Superior temporal gyrus (tissue), 1 donor: ENCODE measurements around the gene CECR2.

Source experiments
- DNase-seq: peaks from one replicate; pipeline ENCODE4 v3.0.0-alpha.2; 2016; ENCODE audit errors: extremely low spot score

The CECR2 gene

DNA sequence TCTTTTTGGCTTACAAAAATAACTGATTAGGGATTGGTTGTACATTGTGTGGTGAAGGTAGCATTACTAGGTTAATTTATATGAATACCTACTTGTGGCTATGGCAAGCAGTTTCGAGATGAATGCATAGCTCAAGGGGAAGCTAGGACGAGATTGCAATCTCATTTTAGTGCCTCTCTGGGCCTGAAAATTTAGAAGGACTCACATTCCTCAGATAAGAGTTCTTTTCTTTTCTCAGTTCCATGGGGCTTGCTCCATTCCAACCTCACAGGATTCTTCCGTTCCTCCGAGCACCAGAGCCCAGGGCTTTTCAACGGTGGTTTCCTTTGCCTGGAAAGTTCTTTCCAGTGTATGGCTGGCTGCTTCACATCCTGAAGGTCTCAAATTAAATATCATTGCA lies 82.1 kb downstream of the CECR2 start:
- no peak for DNase-seq

DNA sequence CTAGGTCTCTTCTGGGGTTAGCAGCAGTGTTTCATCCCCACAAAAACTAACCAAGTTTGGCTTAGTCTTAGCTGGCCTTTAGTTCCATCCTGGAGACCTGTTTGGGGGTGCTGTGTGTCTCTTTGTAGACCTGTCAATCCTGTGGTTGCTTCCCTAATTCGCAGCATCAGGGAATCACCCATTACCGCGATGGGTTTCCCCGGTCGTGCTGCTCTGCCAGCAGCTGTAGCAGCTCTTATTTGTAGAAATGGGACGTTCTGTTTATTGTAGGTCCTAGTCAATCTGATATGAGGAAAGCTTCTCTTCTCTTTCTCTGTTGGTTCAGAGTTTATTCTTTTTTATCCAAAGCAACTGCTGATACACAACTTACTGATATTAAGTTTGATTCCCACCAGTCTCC lies 91.6 kb downstream of the CECR2 start:
- no peak for DNase-seq

DNA sequence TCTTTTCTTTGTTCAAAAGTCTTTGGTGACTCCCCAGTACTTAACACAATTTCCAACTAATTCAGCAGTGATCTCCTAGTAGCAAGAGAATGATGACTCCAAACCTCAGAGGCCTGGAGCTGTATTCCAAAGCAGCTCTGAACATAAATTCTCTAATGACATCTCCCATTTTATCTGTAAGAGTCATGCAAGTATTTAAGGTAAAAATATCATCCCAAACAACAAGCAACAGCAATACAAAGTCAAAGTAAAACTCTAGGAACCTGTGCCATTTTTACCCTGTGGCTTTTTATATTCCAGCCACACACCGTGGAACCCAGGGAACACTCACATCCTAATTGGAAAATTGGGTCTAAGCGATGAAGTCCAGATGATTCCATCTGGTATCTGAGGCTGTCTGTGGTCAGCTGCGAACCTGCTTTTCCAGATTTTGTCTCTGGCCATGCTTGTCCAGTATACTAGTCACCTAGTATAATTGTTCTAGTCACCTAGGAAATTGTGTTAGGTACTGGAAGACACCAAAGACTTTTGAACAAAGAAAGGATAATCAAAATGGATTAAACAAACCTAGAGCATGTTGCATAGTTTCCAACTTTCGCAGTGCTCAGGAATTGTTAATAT lies 101.7 kb downstream of the CECR2 start:
- no peak for DNase-seq

DNA sequence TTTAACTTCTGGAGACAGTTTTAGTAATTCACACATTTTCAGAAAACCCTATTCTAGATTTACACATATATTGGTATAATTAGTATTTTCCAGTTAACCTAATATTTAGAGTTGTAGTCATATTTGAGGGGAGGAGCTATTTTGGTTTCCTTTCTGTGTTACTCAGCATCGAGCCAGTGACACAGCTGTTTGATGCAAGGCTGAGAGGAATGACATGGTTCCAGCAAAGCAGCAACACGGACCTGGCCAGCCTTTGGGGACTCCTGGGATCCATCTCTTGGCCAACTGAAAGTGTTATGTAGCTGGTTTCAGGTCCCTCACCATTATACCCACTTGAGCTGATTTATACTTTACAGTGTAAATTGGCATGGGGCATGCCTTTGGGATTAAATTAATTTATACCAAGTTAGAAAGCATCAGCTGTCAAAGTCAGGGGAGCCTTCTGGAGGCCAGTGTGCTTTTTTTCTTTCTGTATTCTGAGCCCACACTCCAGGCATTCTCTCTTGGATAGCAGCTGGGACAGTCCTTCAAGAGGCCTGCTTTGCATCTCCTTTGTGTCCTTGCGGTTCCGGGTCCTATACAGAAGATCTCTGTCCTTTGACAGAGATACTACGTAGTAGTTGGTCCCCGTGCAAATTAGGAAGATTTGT lies 102.8 kb downstream of the CECR2 start:
- DNase-seq, result no peak

DNA sequence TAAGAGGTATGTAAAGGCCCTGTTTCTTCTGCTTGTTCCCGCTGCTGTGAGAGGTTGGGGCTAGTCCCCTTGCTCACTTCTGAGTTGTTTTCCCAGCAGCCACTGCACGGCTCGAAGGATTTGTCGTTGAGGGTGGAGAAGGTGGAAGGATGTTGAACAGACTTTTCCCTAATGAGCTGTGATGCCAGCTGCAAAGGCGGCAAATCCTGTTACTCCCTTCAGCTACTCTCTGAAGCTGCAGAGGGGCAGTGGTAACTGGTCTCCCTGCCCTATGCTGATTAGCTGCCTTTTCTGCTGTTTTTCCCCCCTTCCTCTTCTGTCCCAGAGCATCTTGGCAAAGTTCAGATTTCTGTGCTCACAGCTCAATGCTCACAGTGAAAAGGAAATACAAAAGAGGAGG lies 103.7 kb downstream of the CECR2 start:
- no peak for DNase-seq

DNA sequence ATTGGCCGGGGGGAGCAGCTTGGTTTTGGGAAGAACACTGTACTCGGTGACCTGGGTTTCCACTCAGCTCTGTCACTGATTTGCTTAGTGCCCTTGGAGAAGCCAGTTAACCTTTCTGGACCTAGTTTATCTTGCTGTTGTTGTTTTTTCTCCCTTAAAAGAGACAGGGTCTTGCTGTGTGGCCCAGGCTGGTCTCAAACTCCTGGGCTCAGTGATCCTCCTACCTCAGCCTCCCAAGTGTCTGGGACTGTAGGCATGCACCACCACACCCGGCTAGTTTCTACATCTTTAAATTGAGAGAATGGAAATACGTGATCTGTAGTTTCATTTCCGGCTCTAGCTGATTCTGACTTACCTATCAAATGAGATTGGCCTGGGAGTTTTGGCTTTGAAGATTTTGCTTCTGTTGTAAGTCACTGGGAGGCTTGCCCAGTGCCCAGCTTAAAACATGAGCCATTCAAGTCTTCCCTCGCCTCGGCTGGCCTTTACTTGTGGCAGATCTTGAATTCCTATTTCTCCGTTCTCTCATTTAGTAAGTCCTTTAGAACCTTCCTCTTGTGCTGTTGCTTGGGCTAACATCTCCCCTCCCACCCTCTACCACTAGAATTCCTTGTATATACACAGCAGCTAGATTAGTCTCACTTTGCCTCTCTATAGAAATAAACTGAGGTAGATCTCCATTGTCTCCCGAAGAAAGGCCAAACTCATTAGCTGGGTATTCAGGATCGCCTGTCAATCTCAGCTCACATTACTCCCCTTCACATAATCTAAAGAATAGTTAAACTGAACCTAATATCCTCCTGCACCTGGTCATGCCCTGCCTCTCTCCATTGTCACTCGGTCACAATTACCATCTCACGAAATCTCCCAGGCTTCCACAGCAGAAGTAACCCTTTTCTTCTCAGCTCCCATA lies 106.3 kb downstream of the CECR2 start:
- no peak for DNase-seq

DNA sequence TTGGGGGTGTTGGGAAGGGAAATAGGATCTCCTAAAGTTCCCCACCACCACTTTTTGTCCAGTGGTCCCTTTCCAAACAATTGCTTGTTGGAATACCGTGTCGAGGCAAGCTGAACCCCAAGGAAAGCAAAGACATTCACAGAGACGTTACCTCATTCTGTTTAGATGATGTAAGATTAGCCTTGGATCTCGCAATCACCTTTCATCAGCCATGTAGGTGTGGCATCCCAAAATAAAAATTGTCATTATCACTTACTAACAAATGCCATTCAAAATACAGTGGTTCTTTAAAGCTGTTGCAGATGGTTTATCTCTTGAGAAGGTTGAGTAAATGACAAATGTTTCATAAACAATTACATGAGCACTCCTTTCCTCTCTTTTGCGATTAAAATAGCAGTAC lies 107.6 kb downstream of the CECR2 start:
- no peak for DNase-seq

DNA sequence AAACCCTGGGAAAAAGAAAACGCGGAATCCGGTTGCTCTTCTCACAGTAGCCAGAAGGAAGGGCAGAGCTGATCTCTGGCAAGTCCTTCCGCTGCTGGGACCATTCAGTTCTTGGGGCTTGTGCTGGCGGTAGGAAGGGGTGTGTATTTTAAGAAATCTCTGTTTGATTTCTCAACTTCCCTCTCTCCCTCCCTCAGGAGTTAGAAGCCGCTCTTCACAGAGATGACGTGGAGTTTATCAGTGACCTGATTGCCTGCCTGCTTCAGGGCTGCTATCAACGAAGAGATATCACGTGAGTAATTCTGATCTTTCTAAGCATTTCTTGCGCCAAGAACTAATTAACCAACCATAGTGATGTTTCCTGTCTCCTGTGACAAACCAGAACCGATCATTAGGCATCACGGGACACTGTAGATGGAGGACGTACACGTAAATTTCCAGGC lies 108.2 kb downstream of the CECR2 start:
- no peak for DNase-seq

DNA sequence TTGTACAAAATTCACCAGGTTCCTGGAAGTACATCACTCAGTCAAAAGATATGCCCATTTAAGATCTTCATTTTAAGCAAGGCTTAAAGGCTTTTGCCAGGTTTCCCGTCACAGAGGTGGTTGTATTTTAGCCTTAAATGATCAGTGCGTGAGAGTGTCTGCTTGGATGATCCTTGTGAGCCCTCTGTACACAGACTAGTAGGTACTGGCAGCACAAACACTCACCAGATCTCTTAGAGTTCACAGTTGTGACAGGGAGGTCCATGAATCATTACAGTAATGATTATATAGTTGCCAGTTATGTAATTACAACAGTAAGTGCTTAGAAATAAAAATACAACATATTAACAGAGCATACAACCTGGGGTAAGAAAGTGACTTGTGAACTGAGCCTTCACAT lies 109.9 kb downstream of the CECR2 start:
- no peak for DNase-seq

DNA sequence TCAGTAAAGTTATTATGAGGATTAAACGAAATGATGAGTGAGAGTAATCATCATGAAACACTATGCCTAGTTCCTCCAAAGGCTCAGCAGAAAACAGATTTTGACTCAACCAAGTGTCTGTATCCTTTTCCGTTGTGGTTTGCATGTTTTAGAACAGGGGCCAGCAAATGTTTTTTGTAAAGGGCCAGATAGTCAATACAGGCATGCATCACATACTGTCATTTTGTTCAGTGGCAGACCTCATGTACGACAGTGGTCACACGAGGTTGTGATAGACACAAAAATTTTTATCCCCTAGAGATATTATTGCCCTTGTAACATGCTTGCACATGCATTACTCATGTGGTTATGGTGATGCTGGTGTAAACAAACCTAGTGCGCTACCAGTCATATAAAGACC lies 112.2 kb downstream of the CECR2 start:
- no peak for DNase-seq

DNA sequence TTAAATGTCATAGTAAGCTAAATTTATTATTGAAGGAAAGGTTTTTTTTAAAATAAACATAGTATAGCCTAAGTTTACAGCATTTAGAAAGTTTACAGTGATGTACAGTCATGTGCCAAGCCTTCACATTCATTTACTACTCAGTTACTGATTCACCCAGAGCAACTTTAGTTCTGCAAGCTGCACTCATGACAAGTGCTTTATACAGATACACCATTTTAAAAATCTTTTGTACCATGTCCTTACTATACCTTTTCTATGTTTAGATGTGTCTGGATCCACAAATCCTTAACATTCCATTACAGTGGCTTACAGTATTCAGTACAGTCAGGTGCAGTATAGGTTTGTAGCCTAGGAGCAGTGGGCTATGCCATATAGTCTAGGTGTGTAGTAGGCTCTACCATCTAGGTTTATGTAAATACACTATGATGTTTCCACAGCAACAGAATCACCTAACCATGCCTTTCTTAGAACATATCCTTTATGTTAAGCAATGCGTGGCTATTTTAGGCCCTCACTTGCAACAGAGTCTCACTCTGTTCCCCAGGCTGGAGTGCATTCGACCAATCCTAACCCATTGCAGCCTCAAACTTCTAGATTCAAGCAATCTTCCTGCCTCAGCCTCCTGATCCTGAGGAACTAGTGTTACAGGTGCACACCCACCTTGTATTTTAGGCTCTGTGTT lies 114.6 kb downstream of the CECR2 start:
- no peak for DNase-seq

DNA sequence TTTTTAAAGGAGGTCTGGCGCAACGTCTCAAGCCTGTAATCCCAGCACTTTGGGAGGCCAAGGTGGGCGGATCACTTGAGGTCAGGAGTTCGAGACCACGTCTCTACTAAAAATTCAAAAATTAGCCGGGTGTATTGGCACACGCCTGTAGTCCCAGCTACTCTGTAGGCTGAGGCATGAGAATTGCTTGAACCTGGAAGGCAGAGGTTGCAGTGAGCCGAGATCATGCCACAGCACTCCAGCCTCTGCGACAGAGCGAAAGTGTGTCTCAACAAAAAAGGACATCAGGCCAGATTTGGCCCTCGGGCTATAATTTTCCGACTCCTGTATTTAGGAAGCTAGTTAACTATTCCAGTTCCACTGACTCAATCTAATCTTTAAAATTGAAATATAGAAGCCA lies 115.3 kb downstream of the CECR2 start:
- no peak for DNase-seq

DNA sequence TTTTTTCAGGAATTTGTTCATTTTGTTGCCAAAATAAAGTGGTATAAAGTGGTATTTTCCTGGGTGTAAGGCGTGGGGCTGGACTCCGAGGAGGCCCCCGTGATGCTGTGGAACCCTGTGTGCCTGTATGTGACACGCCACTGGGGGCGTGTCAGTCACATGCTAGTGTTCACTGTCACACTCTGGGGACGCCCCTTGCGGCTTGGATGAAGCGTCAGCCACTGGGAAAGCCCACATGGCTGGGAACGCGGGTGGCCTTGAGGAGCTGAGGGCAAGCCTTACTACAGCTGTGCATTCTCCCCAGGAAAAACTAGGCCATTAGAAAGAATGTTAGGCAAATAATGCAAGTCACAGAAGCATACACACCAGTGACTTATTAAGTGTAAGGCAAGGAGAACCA lies 117.1 kb downstream of the CECR2 start:
- DNase-seq, result peak; percentile 57

DNA sequence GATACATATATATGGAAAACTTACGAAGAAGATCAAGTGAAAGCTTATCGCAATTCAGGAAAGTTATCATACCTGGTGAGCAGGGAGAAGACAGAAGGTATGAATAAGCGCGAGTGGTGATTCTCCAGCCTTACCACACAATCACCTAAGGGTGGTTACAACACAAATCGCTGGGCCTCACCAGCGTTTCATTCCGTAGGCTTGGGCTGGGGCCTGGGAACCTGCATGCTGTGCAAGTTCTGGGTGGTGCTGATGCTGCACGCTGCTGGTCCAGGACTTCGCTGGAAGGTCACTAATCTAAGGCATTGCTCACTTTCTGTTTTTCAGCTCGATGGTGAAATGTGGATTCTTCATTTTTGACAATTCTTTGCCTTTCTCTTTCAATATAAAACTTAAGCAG lies 117.5 kb downstream of the CECR2 start:
- DNase-seq, result no peak

DNA sequence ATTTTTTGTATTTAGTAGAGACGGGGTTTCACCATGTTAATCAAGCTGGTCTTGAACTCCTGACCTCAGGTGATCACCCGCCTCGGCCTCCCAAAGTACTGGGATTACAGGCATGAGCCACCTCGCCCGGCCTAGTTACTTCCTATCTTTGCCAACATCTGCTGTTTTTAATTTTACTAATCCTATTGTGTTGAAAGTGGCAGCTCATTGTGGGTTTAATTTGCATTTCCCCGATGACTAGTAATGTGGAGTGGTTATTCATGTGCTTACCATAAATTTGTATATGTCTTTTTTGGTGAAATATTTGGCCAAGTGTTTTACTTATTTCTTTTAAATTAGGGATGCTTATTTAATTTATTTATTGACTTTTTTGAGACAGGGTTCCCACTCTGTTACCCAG lies 119.8 kb downstream of the CECR2 start:
- no peak for DNase-seq

DNA sequence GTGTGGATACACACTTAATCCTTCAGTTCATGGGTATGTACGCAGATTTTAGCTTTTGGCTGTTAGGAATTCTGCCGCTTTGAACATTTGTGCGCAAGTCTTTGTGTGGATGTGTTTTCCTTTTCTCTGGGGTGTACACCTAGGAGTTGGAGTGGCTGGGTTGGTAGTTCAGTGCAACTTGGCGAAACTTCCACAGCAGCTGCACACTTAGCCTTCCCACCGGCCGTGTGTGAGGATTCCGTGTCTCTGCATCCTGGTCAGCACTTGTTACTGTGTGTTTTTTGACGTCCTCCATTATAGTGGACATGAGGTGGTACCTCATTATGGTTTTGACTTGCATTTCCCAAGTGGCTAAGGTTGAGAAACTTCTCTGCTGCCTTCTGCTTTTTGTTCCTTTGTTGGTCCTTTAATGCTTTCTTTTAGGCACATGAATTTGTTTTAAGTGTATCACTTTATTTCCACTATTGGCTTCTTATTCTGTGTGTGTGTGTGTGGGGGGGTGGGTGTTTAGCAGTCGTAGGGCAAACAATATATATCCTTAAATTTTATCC lies 121.9 kb downstream of the CECR2 start:
- DNase-seq, result no peak

DNA sequence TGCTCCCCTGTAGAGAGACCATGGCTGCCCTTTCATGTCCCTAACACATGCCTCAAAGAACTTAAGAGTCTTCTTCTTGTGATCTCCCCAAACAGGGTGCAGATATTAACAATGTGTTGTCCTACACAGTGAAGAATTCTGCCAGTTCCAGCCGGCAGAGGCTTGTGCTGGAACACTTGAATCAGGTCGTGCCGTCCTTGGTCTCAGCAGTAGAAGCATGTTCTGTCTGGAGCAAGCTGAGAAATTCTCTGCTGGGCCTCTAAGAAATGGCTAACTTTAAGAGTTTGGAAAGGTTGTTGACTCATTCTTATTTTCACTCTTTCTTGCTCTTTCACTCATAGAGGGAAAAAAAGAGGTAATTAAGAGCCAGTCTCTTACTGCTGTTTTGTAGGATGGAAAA lies 123.0 kb downstream of the CECR2 start:
- no peak for DNase-seq

DNA sequence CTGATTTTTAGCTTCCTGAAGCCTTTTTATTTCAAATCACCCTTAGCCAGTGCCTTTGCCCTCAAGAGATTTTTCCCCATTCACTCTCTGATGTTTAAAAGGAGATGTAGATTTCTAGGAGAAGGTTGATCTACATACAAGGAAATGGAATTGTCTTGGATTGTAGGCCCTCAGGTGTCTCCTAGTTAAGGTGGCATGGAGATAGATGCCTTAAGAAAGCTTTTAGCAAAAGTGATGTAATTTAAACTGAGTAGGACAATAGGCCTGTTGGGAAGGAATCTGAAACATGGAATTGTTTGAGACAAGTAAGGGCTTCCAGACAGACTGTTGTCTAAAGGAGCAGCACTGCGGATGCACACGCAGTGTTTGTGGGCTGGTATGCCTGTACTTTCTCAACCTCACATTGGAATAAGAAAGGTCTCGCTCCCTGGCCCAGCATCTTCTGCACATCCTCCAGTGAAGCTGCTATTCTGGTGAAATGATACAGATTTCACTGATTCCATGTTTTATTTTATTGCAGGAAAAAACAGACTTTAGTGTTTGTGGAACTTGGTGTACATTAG lies 124.2 kb downstream of the CECR2 start:
- DNase-seq, result no peak

DNA sequence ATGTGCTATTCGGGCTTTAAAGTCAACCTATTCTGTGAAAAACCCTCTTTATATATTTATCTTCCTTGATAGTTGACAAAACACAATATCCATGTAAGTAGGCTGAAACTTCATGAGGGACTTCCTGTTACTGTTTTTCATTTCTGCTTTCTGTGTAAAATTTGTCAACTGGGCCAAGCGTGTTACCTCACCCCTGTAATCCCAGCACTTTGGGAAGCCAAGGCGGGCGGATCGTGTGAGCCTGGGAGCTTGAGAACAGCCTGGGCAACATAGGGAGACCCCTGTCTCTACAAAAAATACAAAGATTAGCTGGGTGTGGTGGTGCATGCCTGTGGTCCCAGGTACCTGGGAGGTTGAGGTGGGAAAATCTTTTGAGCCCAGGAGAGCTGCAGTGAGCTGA lies 127.6 kb downstream of the CECR2 start:
- no peak for DNase-seq

DNA sequence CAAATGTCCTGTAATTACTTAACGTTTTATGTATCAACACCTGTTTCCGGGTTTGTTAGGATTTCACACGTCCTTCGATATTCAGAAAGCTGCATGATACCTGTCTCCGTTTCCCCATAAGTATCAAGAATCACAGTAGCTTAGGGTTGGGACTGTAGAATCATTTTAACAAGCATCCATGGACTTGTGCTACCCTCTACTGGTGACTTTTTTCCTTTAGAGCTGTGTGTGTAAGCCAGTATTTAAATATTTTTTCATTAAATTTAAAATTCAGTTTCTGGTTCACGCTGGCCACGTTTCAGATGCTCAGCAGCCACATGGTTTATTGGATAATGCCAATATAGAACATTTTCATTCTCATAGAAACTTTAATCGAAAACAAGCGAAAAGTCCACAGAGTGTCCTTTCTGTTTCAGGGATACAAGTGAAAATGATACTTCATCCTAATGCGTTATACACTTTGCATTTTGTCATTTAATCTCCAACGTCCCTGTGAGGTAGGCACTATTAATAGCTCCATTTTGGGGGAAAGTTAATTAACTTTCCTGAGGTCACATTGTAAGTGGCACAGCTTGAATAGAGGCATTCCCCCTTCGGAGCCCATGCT lies 132.5 kb downstream of the CECR2 start:
- peak; percentile 94 for DNase-seq

DNA sequence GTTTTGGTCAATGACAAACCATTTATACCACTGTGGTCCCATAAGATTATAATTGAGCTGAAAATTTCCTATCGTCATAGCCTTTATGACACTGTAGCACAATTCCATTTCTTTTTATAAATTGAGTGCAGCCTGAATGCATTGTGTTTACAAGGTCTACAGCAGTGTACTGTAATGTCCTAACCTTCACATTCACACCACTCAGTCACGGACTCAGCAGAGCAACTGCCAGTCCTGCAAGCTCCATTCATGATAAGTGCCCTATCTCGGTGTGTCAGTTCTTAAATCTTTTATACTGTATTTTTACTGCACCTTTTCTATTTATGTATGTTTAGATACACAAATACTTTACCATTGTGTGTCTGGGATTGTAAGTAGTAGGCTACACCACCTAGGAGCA lies 138.8 kb downstream of the CECR2 start:
- DNase-seq, result no peak
